Osteocyte (in vitro differentiated cells): ENCODE results near the gene TEX26. TPM values are rescaled to one million over a fixed set of nuclear protein-coding genes. Genes with fewer than 3 reads are reported as not detected.

ENCODE experiments used
- DNase-seq: peaks from one replicate; pipeline ENCODE4 v3.0.0; 2021; ENCODE audit warnings: mixed read lengths; ENCODE audit not compliant: unreplicated experiment; ENCODE audit errors: extremely low spot score
- H3K27ac Mint-ChIP-seq: one replicate; pipeline ENCODE4 v1.8.0; 2021; ENCODE audit warnings: mild to moderate bottlenecking, mixed read lengths; ENCODE audit not compliant: unreplicated experiment
- H3K27me3 Mint-ChIP-seq: one replicate; pipeline ENCODE4 v1.8.0; 2021; ENCODE audit warnings: mixed read lengths; ENCODE audit not compliant: unreplicated experiment
- H3K36me3 Mint-ChIP-seq: one replicate; pipeline ENCODE4 v1.8.0; 2021; ENCODE audit warnings: mixed read lengths; ENCODE audit not compliant: unreplicated experiment
- H3K4me1 Mint-ChIP-seq: one replicate; pipeline ENCODE4 v1.8.0; 2021; ENCODE audit warnings: mixed read lengths; ENCODE audit not compliant: unreplicated experiment
- H3K4me3 Mint-ChIP-seq: one replicate; pipeline ENCODE4 v1.8.0; 2021; ENCODE audit warnings: mild to moderate bottlenecking, moderate library complexity, mixed read lengths; ENCODE audit not compliant: unreplicated experiment
- H3K9me3 Mint-ChIP-seq: one replicate; pipeline ENCODE4 v1.8.0; 2021; ENCODE audit warnings: mixed read lengths; ENCODE audit not compliant: unreplicated experiment
- total RNA-seq: library from RNA; stranded (reverse); gene quantifications from 2 replicates; pipeline ENCODE4 v1.2.1, GENCODE V29; 2021
- TF ChIP-seq, protein P1 (sequence below): fragments of 200-600 bp; sonication (generic); IDR thresholded peaks from 2 replicates; pipeline ENCODE4 v1.5.0; 2021; ENCODE audit warnings: antibody characterized with exemption, mild to moderate bottlenecking, moderate library complexity

TEX26 gene
- total RNA-seq, 1 donor from 2014 or later: not detected

DNA sequence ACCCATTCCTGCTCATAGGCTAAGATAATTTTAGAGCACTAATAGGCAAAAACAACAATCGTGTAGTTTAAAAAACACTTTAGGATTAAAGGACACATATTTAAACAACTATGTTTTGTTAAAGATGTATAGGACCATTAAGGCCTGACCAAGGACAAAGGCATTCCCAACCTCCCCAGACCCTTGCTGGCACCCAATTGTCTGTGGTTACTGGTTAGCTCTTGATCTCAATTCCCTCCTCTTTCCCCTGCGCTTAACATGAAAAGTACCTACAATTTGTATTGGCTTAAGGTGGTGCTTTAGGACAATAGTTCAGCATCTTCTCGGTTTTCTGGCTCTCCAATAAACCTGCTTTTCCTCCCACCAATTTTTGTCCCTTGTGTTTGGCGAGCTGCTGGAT lies 51.0 kb downstream of the TEX26 start:
- Mint-ChIP-seq H3K4me1 (peaks cover 29% of the 10 kb centered on the region), H3K27ac (no peak overlapping the region), H3K36me3 (no peaks in the 10 kb centered on the region), H3K9me3 (no peaks in the 10 kb centered on the region), H3K4me3 (no peak overlapping the region), H3K27me3 (no peaks in the 10 kb centered on the region)
- TF ChIP-seq, protein P1, sequence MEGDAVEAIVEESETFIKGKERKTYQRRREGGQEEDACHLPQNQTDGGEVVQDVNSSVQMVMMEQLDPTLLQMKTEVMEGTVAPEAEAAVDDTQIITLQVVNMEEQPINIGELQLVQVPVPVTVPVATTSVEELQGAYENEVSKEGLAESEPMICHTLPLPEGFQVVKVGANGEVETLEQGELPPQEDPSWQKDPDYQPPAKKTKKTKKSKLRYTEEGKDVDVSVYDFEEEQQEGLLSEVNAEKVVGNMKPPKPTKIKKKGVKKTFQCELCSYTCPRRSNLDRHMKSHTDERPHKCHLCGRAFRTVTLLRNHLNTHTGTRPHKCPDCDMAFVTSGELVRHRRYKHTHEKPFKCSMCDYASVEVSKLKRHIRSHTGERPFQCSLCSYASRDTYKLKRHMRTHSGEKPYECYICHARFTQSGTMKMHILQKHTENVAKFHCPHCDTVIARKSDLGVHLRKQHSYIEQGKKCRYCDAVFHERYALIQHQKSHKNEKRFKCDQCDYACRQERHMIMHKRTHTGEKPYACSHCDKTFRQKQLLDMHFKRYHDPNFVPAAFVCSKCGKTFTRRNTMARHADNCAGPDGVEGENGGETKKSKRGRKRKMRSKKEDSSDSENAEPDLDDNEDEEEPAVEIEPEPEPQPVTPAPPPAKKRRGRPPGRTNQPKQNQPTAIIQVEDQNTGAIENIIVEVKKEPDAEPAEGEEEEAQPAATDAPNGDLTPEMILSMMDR: no peak
- DNase-seq: no peak

DNA sequence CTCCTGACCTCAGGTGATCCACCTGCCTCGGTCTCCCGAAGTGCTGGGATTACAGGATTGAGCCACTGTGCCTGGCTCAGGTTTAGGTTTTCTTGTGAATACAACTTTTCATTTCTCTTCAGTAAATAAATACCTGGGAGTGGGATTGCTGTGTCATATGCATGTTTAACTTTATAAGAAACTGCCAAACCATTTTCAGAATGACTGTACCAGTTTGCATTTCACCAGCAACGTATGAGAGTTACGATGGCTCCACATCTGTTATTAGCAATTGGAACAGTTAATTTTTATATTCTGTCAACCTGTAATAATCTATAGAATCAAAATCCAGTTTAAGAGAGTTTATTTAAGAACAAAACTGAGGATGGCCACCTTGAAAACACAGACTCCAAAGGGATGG lies 52.2 kb downstream of the TEX26 start:
- Mint-ChIP-seq H3K27ac (no peak overlapping the region), H3K27me3 (no peaks in the 10 kb centered on the region), H3K4me3 (no peak overlapping the region), H3K4me1 (peaks cover 23% of the 10 kb centered on the region), H3K9me3 (no peaks in the 10 kb centered on the region), H3K36me3 (no peaks in the 10 kb centered on the region)
- TF ChIP-seq, protein P1: no peak
- DNase-seq: no peak

DNA sequence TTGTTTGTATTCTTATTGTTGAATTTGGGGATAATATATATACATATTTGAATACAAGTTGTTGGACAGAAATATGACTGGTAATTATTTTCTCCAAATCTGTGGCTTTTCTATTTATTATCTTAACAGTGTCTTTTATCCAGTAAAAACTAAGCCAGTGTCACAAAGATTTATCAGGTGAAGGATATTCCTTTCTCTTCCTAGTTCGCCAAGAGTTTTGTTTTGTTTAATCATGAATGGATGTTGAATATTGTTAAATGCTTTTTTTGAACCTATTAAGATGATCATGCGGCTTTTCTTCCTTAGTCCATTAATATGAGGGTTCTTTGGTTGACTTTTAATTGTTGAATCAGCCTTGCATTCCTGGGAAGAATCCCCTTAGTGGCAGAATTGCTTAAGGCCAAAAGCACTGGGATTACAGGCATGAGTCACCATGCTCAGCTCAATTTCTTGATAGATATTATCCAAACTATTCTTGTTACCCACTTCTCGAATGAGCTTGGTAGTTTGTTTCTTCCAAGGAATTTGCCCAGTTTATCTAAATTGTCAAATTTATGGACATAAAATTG lies 53.3 kb downstream of the TEX26 start:
- no peaks in the 10 kb centered on the region for H3K27me3 Mint-ChIP-seq
- no peaks in the 10 kb centered on the region for H3K9me3 Mint-ChIP-seq
- TF ChIP-seq, protein P1: no peak
- no peak for DNase-seq
- no peak overlapping the region for H3K4me3 Mint-ChIP-seq
- peak overlapping the region; percentile 23 for H3K27ac Mint-ChIP-seq
- no peaks in the 10 kb centered on the region for H3K36me3 Mint-ChIP-seq
- H3K4me1 Mint-ChIP-seq: peaks cover 23% of the 10 kb centered on the region

DNA sequence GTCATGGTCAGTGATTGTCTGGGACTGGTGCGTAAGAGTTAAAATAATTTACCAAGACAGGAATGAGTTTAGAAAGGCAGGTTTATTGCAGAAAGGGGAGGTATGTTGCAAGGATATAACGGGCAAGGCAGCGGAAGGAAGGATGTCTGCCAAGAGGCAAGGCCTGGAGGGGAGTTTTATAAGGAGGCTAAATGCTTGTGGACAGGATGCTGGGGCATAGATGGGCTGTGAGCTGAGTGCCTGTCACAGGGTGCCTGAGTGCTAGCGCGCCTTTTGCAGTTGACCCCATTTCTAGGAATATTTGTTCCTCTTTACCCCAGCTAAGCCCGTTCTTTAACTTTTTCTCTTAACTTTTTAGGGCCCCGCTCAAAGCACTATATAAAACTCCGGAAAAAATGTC lies 58.7 kb downstream of the TEX26 start:
- no peaks in the 10 kb centered on the region for H3K9me3 Mint-ChIP-seq
- H3K36me3 Mint-ChIP-seq: no peaks in the 10 kb centered on the region
- H3K27me3 Mint-ChIP-seq: peaks cover 5% of the 10 kb centered on the region
- no peak overlapping the region for H3K27ac Mint-ChIP-seq
- no peak overlapping the region for H3K4me3 Mint-ChIP-seq
- no peak for DNase-seq
- peaks cover 11% of the 10 kb centered on the region for H3K4me1 Mint-ChIP-seq
- TF ChIP-seq, protein P1: no peak

DNA sequence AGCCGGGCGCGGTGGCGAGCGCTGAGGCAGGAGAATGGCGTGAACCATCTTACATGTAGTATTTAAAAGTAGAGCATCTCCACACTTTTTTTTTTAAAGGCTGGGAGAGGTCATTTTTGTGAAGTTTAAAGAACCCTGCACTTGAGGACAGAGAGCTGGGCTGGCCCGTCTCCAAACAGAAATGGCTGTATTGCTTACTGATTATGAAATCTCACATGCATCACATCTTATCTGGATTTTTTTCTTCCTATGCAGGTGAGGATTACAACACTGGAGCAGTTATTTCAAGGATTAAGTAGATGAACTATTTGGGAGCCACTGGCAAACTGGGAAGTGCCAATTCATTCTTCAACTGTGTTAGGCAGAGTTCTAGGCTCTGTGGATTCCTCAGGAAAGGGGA lies 59.5 kb downstream of the TEX26 start:
- TF ChIP-seq, protein P1: no peak
- no peak overlapping the region for H3K4me3 Mint-ChIP-seq
- H3K9me3 Mint-ChIP-seq: no peaks in the 10 kb centered on the region
- peaks cover 5% of the 10 kb centered on the region for H3K27me3 Mint-ChIP-seq
- peaks cover 5% of the 10 kb centered on the region for H3K4me1 Mint-ChIP-seq
- DNase-seq: no peak
- H3K27ac Mint-ChIP-seq: no peak overlapping the region
- no peaks in the 10 kb centered on the region for H3K36me3 Mint-ChIP-seq
